IPS-15b (cell line): ENCODE measurements around the gene ZSCAN32.

Source experiments
- H3K27me3 ChIP-seq: one replicate; pipeline ENCODE4 v1.6.1; 2013; ENCODE audit warnings: low read length; ENCODE audit not compliant: control insufficient read depth, insufficient read depth
- H3K36me3 ChIP-seq: one replicate; pipeline ENCODE4 v1.6.1; 2013; ENCODE audit warnings: low read length; ENCODE audit not compliant: control insufficient read depth, insufficient read depth
- H3K4me1 ChIP-seq: one replicate; pipeline ENCODE4 v1.6.1; 2013; ENCODE audit warnings: mild to moderate bottlenecking, low read length; ENCODE audit not compliant: control insufficient read depth, insufficient read depth
- H3K4me3 ChIP-seq: one replicate; pipeline ENCODE4 v1.5.1; 2013; ENCODE audit warnings: low read depth, low read length
- H3K9ac ChIP-seq: one replicate; pipeline ENCODE4 v1.6.1; 2013; ENCODE audit warnings: low read depth, mild to moderate bottlenecking, low read length
- H3K9me3 ChIP-seq: one replicate; pipeline ENCODE4 v1.6.1; 2013; ENCODE audit warnings: mild to moderate bottlenecking, low read length; ENCODE audit not compliant: control insufficient read depth, insufficient read depth

The ZSCAN32 gene

GRCh38 chr16:3389663-3390338, 11.0 kb downstream of the ZSCAN32 start:
- H3K4me3 ChIP-seq = no peak overlapping the region
- H3K36me3 ChIP-seq = peaks cover 22% of the 10 kb centered on the region
- no peaks in the 10 kb centered on the region for H3K27me3 ChIP-seq

GRCh38 chr16:3388325-3388724, 12.5 kb downstream of the ZSCAN32 start:
- no peak overlapping the region for H3K4me3 ChIP-seq
- H3K4me1 ChIP-seq = no peaks in the 10 kb centered on the region
- H3K9ac ChIP-seq = no peak overlapping the region
- peaks cover 16% of the 10 kb centered on the region for H3K9me3 ChIP-seq
- peaks cover 25% of the 10 kb centered on the region for H3K36me3 ChIP-seq
- H3K27me3 ChIP-seq = no peaks in the 10 kb centered on the region

More at GRCh38 chr16:3389663-3390338, 11.0 kb downstream of the ZSCAN32 start:
- Histone ChIP-seq H3K9ac (no peak overlapping the region), H3K9me3 (peaks cover 2% of the 10 kb centered on the region), H3K4me1 (no peaks in the 10 kb centered on the region)

- Histone ChIP-seq H3K4me3 (no peak overlapping the region), H3K36me3 (peaks cover 24% of the 10 kb centered on the region), H3K9me3 (peaks cover 35% of the 10 kb centered on the region), H3K9ac (no peak overlapping the region), H3K4me1 (no peaks in the 10 kb centered on the region), H3K27me3 (no peaks in the 10 kb centered on the region)
Observed at GRCh38 chr16:3383045-3383448, 17.8 kb downstream of the ZSCAN32 start.

- Histone ChIP-seq H3K36me3 (peaks cover 7% of the 10 kb centered on the region), H3K4me1 (no peaks in the 10 kb centered on the region), H3K9ac (no peak overlapping the region), H3K4me3 (no peak overlapping the region), H3K9me3 (peaks cover 14% of the 10 kb centered on the region), H3K27me3 (no peaks in the 10 kb centered on the region)
Observed at GRCh38 chr16:3377917-3378316, 22.9 kb downstream of the ZSCAN32 start.

- Histone ChIP-seq H3K9ac (no peak overlapping the region), H3K4me3 (no peak overlapping the region), H3K4me1 (no peaks in the 10 kb centered on the region), H3K9me3 (no peaks in the 10 kb centered on the region), H3K36me3 (no peaks in the 10 kb centered on the region), H3K27me3 (no peaks in the 10 kb centered on the region)
Observed at GRCh38 chr16:3375680-3376079, 25.1 kb downstream of the ZSCAN32 start.

- Histone ChIP-seq H3K36me3 (no peaks in the 10 kb centered on the region), H3K27me3 (no peaks in the 10 kb centered on the region), H3K4me3 (no peak overlapping the region), H3K4me1 (no peaks in the 10 kb centered on the region), H3K9ac (no peak overlapping the region), H3K9me3 (no peaks in the 10 kb centered on the region)
Observed at GRCh38 chr16:3369073-3369472, 31.7 kb downstream of the ZSCAN32 start.

GRCh38 chr16:3364774-3365427, 35.9 kb downstream of the ZSCAN32 start:
- no peaks in the 10 kb centered on the region for H3K9me3 ChIP-seq
- H3K27me3 ChIP-seq = no peaks in the 10 kb centered on the region
- H3K4me3 ChIP-seq = peak overlapping the region; percentile 19
- H3K9ac ChIP-seq = no peak overlapping the region
- H3K4me1 ChIP-seq = no peaks in the 10 kb centered on the region
- no peaks in the 10 kb centered on the region for H3K36me3 ChIP-seq

GRCh38 chr16:3363793-3364192, 37.0 kb downstream of the ZSCAN32 start:
- Histone ChIP-seq H3K4me1 (no peaks in the 10 kb centered on the region), H3K4me3 (no peak overlapping the region), H3K9ac (no peak overlapping the region), H3K27me3 (no peaks in the 10 kb centered on the region), H3K9me3 (no peaks in the 10 kb centered on the region), H3K36me3 (no peaks in the 10 kb centered on the region)

GRCh38 chr16:3362931-3363330, 37.9 kb downstream of the ZSCAN32 start:
- Histone ChIP-seq H3K4me3 (no peak overlapping the region), H3K9ac (no peak overlapping the region), H3K36me3 (no peaks in the 10 kb centered on the region), H3K9me3 (no peaks in the 10 kb centered on the region), H3K4me1 (no peaks in the 10 kb centered on the region), H3K27me3 (no peaks in the 10 kb centered on the region)

- Histone ChIP-seq H3K27me3 (no peaks in the 10 kb centered on the region), H3K4me3 (no peak overlapping the region), H3K9me3 (no peaks in the 10 kb centered on the region), H3K36me3 (no peaks in the 10 kb centered on the region), H3K4me1 (no peaks in the 10 kb centered on the region), H3K9ac (no peak overlapping the region)
Observed at GRCh38 chr16:3358871-3359270, 41.9 kb downstream of the ZSCAN32 start.

GRCh38 chr16:3356118-3356517, 44.7 kb downstream of the ZSCAN32 start:
- H3K4me3 ChIP-seq = no peak overlapping the region
- H3K9ac ChIP-seq = no peak overlapping the region
- H3K36me3 ChIP-seq = no peaks in the 10 kb centered on the region
- H3K4me1 ChIP-seq = no peaks in the 10 kb centered on the region
- no peaks in the 10 kb centered on the region for H3K9me3 ChIP-seq
- H3K27me3 ChIP-seq = no peaks in the 10 kb centered on the region

- Histone ChIP-seq H3K9ac (no peak within 1 kb of the TSS), H3K36me3 (no peaks in the 10 kb centered on the region)
Observed at GRCh38 chr16:3355589-3355988, 45.2 kb downstream of the ZSCAN32 start, which contains the start of gene OR2C1. TSS of gene OR2C1 (plus strand) at chr16:3355889. CDS start at chr16:3355941, 52 bp downstream.

More at GRCh38 chr16:3355589-3355988, 45.2 kb downstream of the ZSCAN32 start, which contains the start of gene OR2C1:
- Histone ChIP-seq H3K4me3 (no peak within 1 kb of the TSS), H3K9me3 (no peaks in the 10 kb centered on the region), H3K27me3 (no peaks in the 10 kb centered on the region), H3K4me1 (no peaks in the 10 kb centered on the region)
